Effector memory CD8-positive, alpha-beta T cell (primary cell): ENCODE results near the gene AK2.

ENCODE experiments used
- ATAC-seq: fragments of 150-1000 bp; cut with Tn5 transposase; replicated peaks from 2 replicates; pipeline ENCODE4 v1.10.0; 2021; ENCODE audit warnings: mild to moderate bottlenecking, moderate library complexity
- DNase-seq, 3 experiments: peaks; one replicate each; pipeline ENCODE4 v3.0.0; 2021
- H3K27ac Mint-ChIP-seq, 2 donors: one replicate each; pipeline ENCODE4 v1.8.0; 2022; ENCODE audit warnings: mild to moderate bottlenecking in 2 of 2, mixed read lengths in 2 of 2, moderate library complexity in 2 of 2
- H3K27me3 Mint-ChIP-seq, 2 donors: one replicate each; pipeline ENCODE4 v1.8.0; 2022; ENCODE audit warnings: mixed read lengths in 2 of 2
- H3K36me3 Mint-ChIP-seq: one replicate; pipeline ENCODE4 v1.8.0; 2022; ENCODE audit warnings: mild to moderate bottlenecking, moderate library complexity, mixed read lengths; ENCODE audit not compliant: insufficient read depth
- H3K4me1 Mint-ChIP-seq, 2 donors: one replicate each; pipeline ENCODE4 v1.8.0; 2022; ENCODE audit warnings: low read depth in 2 of 2, mixed read lengths in 2 of 2
- H3K4me3 Mint-ChIP-seq, 2 donors: one replicate each; pipeline ENCODE4 v1.8.0; 2022; ENCODE audit warnings: mild to moderate bottlenecking in 2 of 2, mixed read lengths in 2 of 2, moderate library complexity in 2 of 2
- H3K9me3 Mint-ChIP-seq, 2 donors: one replicate each; pipeline ENCODE4 v1.8.0; 2022; ENCODE audit warnings: mixed read lengths in 2 of 2

AK2 gene

DNA sequence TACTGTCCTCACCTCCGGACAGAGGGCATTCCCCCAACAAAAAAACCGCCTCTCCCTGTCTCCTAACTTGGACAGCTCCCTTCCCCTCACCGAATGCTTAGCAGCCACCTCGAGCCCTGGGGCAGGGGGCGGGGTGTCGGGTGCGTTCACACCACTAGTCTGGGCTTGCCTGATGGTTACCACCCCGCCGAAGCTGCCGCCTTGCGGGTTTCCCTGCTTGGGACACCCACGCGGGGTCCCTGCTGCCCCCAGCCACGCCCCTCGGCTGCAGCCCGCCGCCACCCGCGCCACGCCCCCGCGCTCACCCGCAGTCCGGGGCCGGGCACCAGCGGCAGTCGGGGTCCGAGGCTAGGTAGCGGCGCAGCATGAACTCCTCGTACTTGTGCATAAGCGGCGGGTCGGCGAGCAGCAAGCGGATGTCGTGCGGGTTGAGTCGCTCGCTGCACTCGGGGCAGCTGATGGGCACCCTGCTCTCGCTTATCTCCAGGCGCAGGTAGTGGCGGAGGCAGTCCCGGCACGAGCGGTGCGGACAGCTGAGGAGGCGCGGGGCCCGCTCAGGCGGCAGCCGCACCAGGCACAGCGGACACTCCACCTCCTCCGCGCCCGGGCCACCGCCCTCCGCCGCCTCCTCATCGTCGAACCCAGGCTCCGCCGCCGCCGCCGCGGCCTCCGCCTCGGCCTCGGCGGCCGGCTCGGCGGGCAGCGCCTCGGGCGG, 72.8 kb downstream of the AK2 start:
- Mint-ChIP-seq H3K27ac (peak overlapping the region; percentile 85 to 87), H3K36me3 (peaks cover 33% of the 10 kb centered on the region)

DNA sequence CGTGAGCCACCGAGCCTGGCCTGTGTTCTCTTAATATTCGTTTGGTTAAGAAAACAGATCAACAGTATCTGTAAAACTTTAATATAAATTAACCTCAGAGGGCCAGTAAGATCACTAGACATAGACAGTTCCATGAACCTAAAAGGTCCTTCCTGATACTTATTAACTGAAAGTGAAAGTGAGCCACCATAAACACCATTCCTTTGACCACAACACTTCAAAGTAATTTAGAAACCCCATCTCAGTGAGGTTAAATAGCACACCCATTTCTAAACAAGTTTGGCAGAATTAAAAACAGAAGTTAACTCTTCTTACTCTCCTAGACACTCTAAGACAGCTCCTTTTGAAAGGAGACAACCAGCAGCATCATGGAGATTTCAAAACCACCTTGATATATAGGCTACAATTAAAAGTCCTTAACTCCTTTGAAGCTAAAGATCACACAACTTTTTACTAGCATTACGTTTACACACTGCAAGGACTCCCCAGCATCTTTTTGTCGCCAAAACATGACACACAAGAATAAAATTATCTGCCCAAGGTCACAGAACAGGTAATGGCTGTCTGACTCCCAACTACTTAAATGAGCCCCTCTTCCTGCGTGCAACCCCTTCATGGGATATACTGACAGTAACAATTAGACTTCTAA, 74.3 kb downstream of the AK2 start:
- H3K4me3 Mint-ChIP-seq, result peak overlapping the region; percentile 81 to 89
- peaks cover 0 to 6% of the 10 kb centered on the region in 2 donors for H3K27me3 Mint-ChIP-seq
- H3K9me3 Mint-ChIP-seq, result no peaks in the 10 kb centered on the region
- H3K27ac Mint-ChIP-seq, result peak overlapping the region; percentile 85 to 87
- no peak for DNase-seq
- peaks cover 42 to 50% of the 10 kb centered on the region in 2 donors for H3K4me1 Mint-ChIP-seq
- peak; percentile 14 for ATAC-seq
- peaks cover 38% of the 10 kb centered on the region for H3K36me3 Mint-ChIP-seq

More for the DNA sequence above, 72.8 kb downstream of the AK2 start:
- H3K27me3 Mint-ChIP-seq, result peaks cover 0 to 6% of the 10 kb centered on the region in 2 donors
- DNase-seq (peak; percentile 60 to 65 (median 63)), ATAC-seq (peak; percentile 50)
- H3K4me3 Mint-ChIP-seq, result peak overlapping the region; percentile 81 to 89
- H3K9me3 Mint-ChIP-seq, result no peaks in the 10 kb centered on the region
- H3K4me1 Mint-ChIP-seq, result peaks cover 31 to 36% of the 10 kb centered on the region in 2 donors

DNA sequence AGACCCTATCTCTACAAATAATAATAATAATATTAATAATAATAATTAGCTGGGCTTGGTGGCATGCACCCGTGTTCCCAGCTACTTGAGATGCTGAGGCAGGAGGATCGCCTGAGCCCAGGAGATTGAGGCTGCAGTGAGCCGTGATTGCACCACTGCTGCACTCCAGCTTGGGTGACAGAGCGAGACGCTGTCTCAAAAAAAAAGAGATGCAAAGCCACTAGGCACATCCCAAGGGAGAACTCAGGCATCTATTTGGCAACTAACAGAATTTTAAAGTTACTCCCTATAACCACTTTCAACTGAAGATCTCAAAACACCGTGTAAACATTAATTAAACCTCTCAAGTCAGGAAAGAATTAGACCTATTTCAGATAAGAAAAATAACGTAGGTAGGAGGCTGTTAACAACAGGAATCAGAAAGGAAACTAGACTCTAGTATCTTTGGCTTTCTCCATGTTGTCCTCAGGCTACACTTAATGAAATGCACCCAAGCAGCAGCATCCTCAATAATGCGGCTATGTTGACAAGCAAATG, 75.8 kb downstream of the AK2 start:
- ATAC-seq, result no peak
- H3K4me3 Mint-ChIP-seq, result peak overlapping the region; percentile 11 to 45
- H3K4me1 Mint-ChIP-seq, result peaks cover 51 to 58% of the 10 kb centered on the region in 2 donors
- H3K27ac Mint-ChIP-seq, result peak overlapping the region; percentile 65 to 87
- no peak for DNase-seq
- H3K9me3 Mint-ChIP-seq, result no peaks in the 10 kb centered on the region
- peaks cover 44% of the 10 kb centered on the region for H3K36me3 Mint-ChIP-seq
- no peaks in the 10 kb centered on the region for H3K27me3 Mint-ChIP-seq

DNA sequence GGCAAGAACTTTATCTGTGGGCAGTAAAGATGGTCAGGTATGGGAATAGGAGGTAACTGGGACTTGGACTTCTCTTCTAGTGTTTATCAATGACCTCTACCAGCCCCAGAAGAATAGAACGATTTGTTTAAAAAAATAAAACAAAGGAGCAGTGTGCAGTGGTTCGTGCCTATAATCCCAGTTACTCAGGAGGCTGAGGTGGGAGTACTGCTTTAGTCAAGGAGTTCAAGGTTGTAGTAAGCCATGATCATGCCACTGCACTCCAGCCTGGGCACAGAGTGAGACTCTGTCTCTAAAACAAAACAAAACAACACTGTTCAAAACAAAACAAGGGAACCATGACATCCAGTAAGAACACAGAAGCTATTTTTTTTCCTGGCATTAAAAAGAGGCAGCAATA, 76.3 kb downstream of the AK2 start:
- DNase-seq (no peak), ATAC-seq (no peak)
- H3K4me3 Mint-ChIP-seq, result peak overlapping the region in 1 of 2 donors; percentile 43
- peaks cover 54 to 58% of the 10 kb centered on the region in 2 donors for H3K4me1 Mint-ChIP-seq
- peaks cover 49% of the 10 kb centered on the region for H3K36me3 Mint-ChIP-seq
- peak overlapping the region in 1 of 2 donors; percentile 65 for H3K27ac Mint-ChIP-seq
- no peaks in the 10 kb centered on the region for H3K9me3 Mint-ChIP-seq
- H3K27me3 Mint-ChIP-seq, result no peaks in the 10 kb centered on the region

DNA sequence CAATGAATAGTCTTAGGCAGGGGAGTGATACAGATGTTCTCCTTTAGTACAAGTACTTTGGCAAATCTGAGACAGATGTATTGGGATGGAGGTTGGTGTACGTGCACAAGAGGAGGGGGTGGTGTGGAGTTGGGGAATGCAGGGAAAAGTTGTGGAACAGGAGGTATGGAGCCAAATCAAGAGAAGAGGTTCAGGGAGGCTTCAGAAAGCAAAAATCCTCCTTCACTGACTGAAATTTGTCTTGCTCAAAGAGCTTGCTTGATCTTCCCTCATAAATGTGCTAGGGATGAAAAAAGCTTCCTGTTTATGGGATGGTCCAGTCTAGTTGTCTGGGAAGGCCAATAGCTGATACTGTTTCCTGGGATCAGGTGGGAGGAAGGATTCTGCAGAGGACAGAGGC, 77.9 kb downstream of the AK2 start:
- Mint-ChIP-seq H3K27me3 (no peaks in the 10 kb centered on the region), H3K36me3 (peaks cover 49% of the 10 kb centered on the region), H3K27ac (no peak overlapping the region), H3K9me3 (no peaks in the 10 kb centered on the region), H3K4me1 (peaks cover 59 to 66% of the 10 kb centered on the region in 2 donors), H3K4me3 (peak overlapping the region in 1 of 2 donors; percentile 28)
- DNase-seq (no peak), ATAC-seq (no peak)
